ENCODE results near the gene TLR3. TPM values are rescaled to one million over a fixed set of nuclear protein-coding genes. Genes with fewer than 3 reads are reported as not detected.
"Not testable (repeated sequence)": the region's sequence is repeated elsewhere in the genome, so short reads cannot be mapped to it uniquely, and the experiment has no call there.

Gene TLR3
- total RNA-seq, 6 experiments from 2014 or later: 6.8 to 14.9 (median 9.2) TPM

GRCh38 chr4:186032259-186032658 is 36.7 kb upstream of the TLR3 start:
- H3K9me3 ChIP-seq: no peaks in the 10 kb centered on the region
- WGBS (ENCODE audit: insufficient coverage, low coverage, low lambda C conversion rate, missing lambda C conversion rate): 33% methylated on average over 1 of the region's 1 CpG
- H3K36me3 ChIP-seq: no peaks in the 10 kb centered on the region
- intact Hi-C loops (cut with DNase I): loop anchor here (10.0 kb wide), 2 partner anchors 397 to 407 kb away; no protein-coding TSS in a partner anchor
- TF ChIP-seq POLR2A (IDR thresholded peaks at IDR 0.05): no peak
- TF ChIP-seq CTCF (IDR thresholded peaks at IDR 0.05): peak in 3 of 4 donors; percentile 19 to 24 (median 21)
- H3K4me3 ChIP-seq: no peak overlapping the region
- DNase-seq (no peak), ATAC-seq (no peak)
- H3K27me3 ChIP-seq: no peaks in the 10 kb centered on the region
- H3K4me1 ChIP-seq: peaks cover 0 to 20% (median 2%) of the 10 kb centered on the region in 4 donors
- H3K27ac ChIP-seq: no peak overlapping the region

- no peaks in the 10 kb centered on the region for H3K36me3 ChIP-seq
- WGBS (ENCODE audit: insufficient coverage, low coverage, low lambda C conversion rate, missing lambda C conversion rate): 89% methylated on average over 2 of the region's 3 CpGs
- no peaks in the 10 kb centered on the region for H3K27me3 ChIP-seq
- DNase-seq (no peak), ATAC-seq (no peak)
- intact Hi-C loops (cut with DNase I): loop anchor here (10.0 kb wide), 2 partner anchors 398 to 408 kb away; no protein-coding TSS in a partner anchor
- H3K9me3 ChIP-seq: no peaks in the 10 kb centered on the region
- no peak overlapping the region for H3K4me3 ChIP-seq
- peaks cover 0 to 20% (median 2%) of the 10 kb centered on the region in 4 donors for H3K4me1 ChIP-seq
- TF ChIP-seq CTCF (IDR thresholded peaks at IDR 0.05) (no peak), POLR2A (IDR thresholded peaks at IDR 0.05) (no peak)
- no peak overlapping the region for H3K27ac ChIP-seq
Measured at GRCh38 chr4:186033027-186033426, 35.9 kb upstream of the TLR3 start.

GRCh38 chr4:186034613-186035012 is 34.3 kb upstream of the TLR3 start:
- not testable (repeated sequence) for ATAC-seq, DNase-seq

GRCh38 chr4:186036976-186037581 is 31.9 kb upstream of the TLR3 start:
- ATAC-seq: no peak
- H3K4me1 ChIP-seq: no peaks in the 10 kb centered on the region
- intact Hi-C loops (cut with DNase I): loop anchor here (10.0 kb wide), 2 partner anchors 402 to 412 kb away; no protein-coding TSS in a partner anchor
- H3K9me3 ChIP-seq: no peaks in the 10 kb centered on the region
- no peak overlapping the region for H3K27ac ChIP-seq
- no peaks in the 10 kb centered on the region for H3K36me3 ChIP-seq
- no peak for DNase-seq
- H3K4me3 ChIP-seq: no peak overlapping the region
- 75% methylated on average over 6 of the region's 6 CpGs for WGBS (ENCODE audit: insufficient coverage, low coverage, low lambda C conversion rate, missing lambda C conversion rate)
- no peak for TF ChIP-seq CTCF (IDR thresholded peaks at IDR 0.05)
- no peaks in the 10 kb centered on the region for H3K27me3 ChIP-seq

More at GRCh38 chr4:186034613-186035012, 34.3 kb upstream of the TLR3 start:
- not testable (repeated sequence) for H3K36me3 ChIP-seq, H3K4me3 ChIP-seq, H3K9me3 ChIP-seq, H3K27me3 ChIP-seq, H3K27ac ChIP-seq
- intact Hi-C loops (cut with DNase I): loop anchor here (10.0 kb wide), 2 partner anchors 400 to 410 kb away; no protein-coding TSS in a partner anchor
- WGBS (ENCODE audit: insufficient coverage, low coverage, low lambda C conversion rate, missing lambda C conversion rate): 76% methylated on average over 6 of the region's 7 CpGs
- H3K4me1 ChIP-seq: peaks cover 0 to 14% (median 2%) of the 10 kb centered on the region in 4 donors
